Endothelial cell (in vitro differentiated cells): ENCODE measurements around the gene TRDMT1. TPM values are rescaled to one million over a fixed set of nuclear protein-coding genes. Genes with fewer than 3 reads are reported as not detected.

ENCODE experiments used
- DNase-seq: peaks from one replicate; pipeline ENCODE4 v3.0.0; 2021; ENCODE audit warnings: low spot score
- H3K27ac Mint-ChIP-seq: one replicate; pipeline ENCODE4 v1.8.0; 2021; ENCODE audit warnings: mixed read lengths, inconsistent platforms; ENCODE audit not compliant: unreplicated experiment
- H3K27me3 Mint-ChIP-seq: one replicate; pipeline ENCODE4 v1.8.0; 2021; ENCODE audit warnings: mild to moderate bottlenecking, moderate library complexity, mixed read lengths, inconsistent platforms; ENCODE audit not compliant: unreplicated experiment
- H3K36me3 Mint-ChIP-seq: one replicate; pipeline ENCODE4 v1.8.0; 2021; ENCODE audit warnings: mild to moderate bottlenecking, low read depth, mixed read lengths, inconsistent platforms; ENCODE audit not compliant: unreplicated experiment
- H3K4me1 Mint-ChIP-seq: one replicate; pipeline ENCODE4 v1.8.0; 2021; ENCODE audit warnings: mild to moderate bottlenecking, mixed read lengths, inconsistent platforms; ENCODE audit not compliant: unreplicated experiment
- H3K4me3 Mint-ChIP-seq: one replicate; pipeline ENCODE4 v1.8.0; 2021; ENCODE audit warnings: mild to moderate bottlenecking, mixed read lengths, inconsistent platforms; ENCODE audit not compliant: unreplicated experiment
- H3K9me3 Mint-ChIP-seq: one replicate; pipeline ENCODE4 v1.8.0; 2021; ENCODE audit warnings: mixed read lengths, inconsistent platforms; ENCODE audit not compliant: unreplicated experiment
- CTCF ChIP-seq: fragments of 200-600 bp; sonication (generic); IDR thresholded peaks from one replicate; pipeline ENCODE4 v1.5.0; 2021; ENCODE audit warnings: antibody characterized with exemption; ENCODE audit not compliant: unreplicated experiment
- total RNA-seq: library from RNA; stranded (reverse); fragmentation: NEBNext Ultra II Directional; extraction: Animal tissue kit (Norgen Biotek cat#: 25700); gene quantifications from one replicate; pipeline ENCODE4 v1.2.1, GENCODE V29; 2021; ENCODE audit not compliant: unreplicated experiment

Gene TRDMT1
- total RNA-seq, 1 donor from 2014 or later: 17.7 TPM

GRCh38 chr10:17154116-17154515 lies 47.4 kb downstream of the TRDMT1 start:
- no peak for TF ChIP-seq CTCF
- H3K27me3 Mint-ChIP-seq: no peaks in the 10 kb centered on the region
- H3K27ac Mint-ChIP-seq: no peak overlapping the region
- no peak overlapping the region for H3K4me3 Mint-ChIP-seq
- no peaks in the 10 kb centered on the region for H3K4me1 Mint-ChIP-seq
- no peaks in the 10 kb centered on the region for H3K9me3 Mint-ChIP-seq
- no peak for DNase-seq
- H3K36me3 Mint-ChIP-seq: no peaks in the 10 kb centered on the region

GRCh38 chr10:17153321-17153720 lies 48.2 kb downstream of the TRDMT1 start:
- Mint-ChIP-seq H3K27ac (no peak overlapping the region), H3K27me3 (no peaks in the 10 kb centered on the region), H3K4me3 (no peak overlapping the region), H3K9me3 (no peaks in the 10 kb centered on the region), H3K36me3 (no peaks in the 10 kb centered on the region), H3K4me1 (peaks cover 1% of the 10 kb centered on the region)
- DNase-seq: no peak
- TF ChIP-seq CTCF: no peak

GRCh38 chr10:17151716-17152115 lies 49.8 kb downstream of the TRDMT1 start:
- no peak for DNase-seq
- H3K9me3 Mint-ChIP-seq: no peaks in the 10 kb centered on the region
- no peak for TF ChIP-seq CTCF
- H3K4me1 Mint-ChIP-seq: peaks cover 4% of the 10 kb centered on the region
- no peak overlapping the region for H3K27ac Mint-ChIP-seq
- H3K36me3 Mint-ChIP-seq: no peaks in the 10 kb centered on the region
- H3K4me3 Mint-ChIP-seq: no peak overlapping the region
- no peaks in the 10 kb centered on the region for H3K27me3 Mint-ChIP-seq

GRCh38 chr10:17147884-17148489 lies 53.5 kb downstream of the TRDMT1 start:
- DNase-seq: no peak
- TF ChIP-seq CTCF: no peak
- Mint-ChIP-seq H3K27ac (no peak overlapping the region), H3K36me3 (no peaks in the 10 kb centered on the region), H3K27me3 (no peaks in the 10 kb centered on the region), H3K4me3 (no peak overlapping the region), H3K9me3 (no peaks in the 10 kb centered on the region), H3K4me1 (peaks cover 4% of the 10 kb centered on the region)

GRCh38 chr10:17146892-17147291 lies 54.6 kb downstream of the TRDMT1 start:
- Mint-ChIP-seq H3K36me3 (no peaks in the 10 kb centered on the region), H3K27ac (no peak overlapping the region), H3K27me3 (no peaks in the 10 kb centered on the region), H3K9me3 (no peaks in the 10 kb centered on the region), H3K4me1 (peaks cover 4% of the 10 kb centered on the region), H3K4me3 (no peak overlapping the region)
- no peak for DNase-seq
- no peak for TF ChIP-seq CTCF
